Neural progenitor cell (in vitro differentiated cells): ENCODE results near the gene CDK18.

Experiments
- CTCF ChIP-seq: fragments of 200-600 bp; sonication (generic); IDR thresholded peaks from 2 replicates; pipeline ENCODE4 v1.5.1; 2017; ENCODE audit warnings: antibody characterized with exemption, mild to moderate bottlenecking
- EZH2 ChIP-seq: fragments of 200-600 bp; sonication (generic); IDR thresholded peaks from 2 replicates; pipeline ENCODE4 v1.6.1; 2017; ENCODE audit warnings: antibody characterized with exemption, mild to moderate bottlenecking, moderate library complexity

GRCh38 chr1:205537386-205538018, 33.0 kb downstream of the CDK18 start:
- no peak for TF ChIP-seq EZH2
- no peak for TF ChIP-seq CTCF
